ENCODE measurements around the gene FZD1.

GRCh38 chr7:91285696-91286355, 21.6 kb downstream of the FZD1 start:
- TF ChIP-seq POLR2A (IDR thresholded peaks at IDR 0.05; ENCODE audit: low read depth, low read length) (no peak), POLR2AphosphoS5 (IDR thresholded peaks at IDR 0.05; ENCODE audit: low read depth, low read length) (no peak)

Measured in GM12892 (cell line).